Adrenal gland (tissue), 12 donors: ENCODE results near the gene CSNK1A1. TPM values are rescaled to one million over a fixed set of nuclear protein-coding genes. Genes with fewer than 3 reads are reported as not detected.

Source experiments
- DNase-seq, 7 donors: peaks; one replicate each; pipeline ENCODE4 v3.0.0-alpha.2; 2019 to 2020
- H3K27ac ChIP-seq, 5 donors: fragments of 200-600 bp; sonication (generic) in 4 of 5; 1 replicate in 3 of 5; 2 replicates in 2 of 5; pipeline versions ENCODE4 v1.5.1 to v1.8.0; 2016 to 2020; ENCODE audit warnings: mild to moderate bottlenecking in 1 of 5
- H3K27me3 ChIP-seq: fragments of 200-600 bp; 2 replicates; pipeline ENCODE4 v1.8.0; 2021
- H3K36me3 ChIP-seq, 2 donors: fragments of 200-600 bp; replicated peaks in 1 of 2; 1 replicate in 1 of 2; 2 replicates in 1 of 2; pipeline versions ENCODE4 v1.5.1 to v1.8.0; 2018 to 2022
- H3K4me1 ChIP-seq, 2 donors: fragments of 200-600 bp; replicated peaks in 1 of 2; 1 replicate in 1 of 2; 2 replicates in 1 of 2; pipeline versions ENCODE4 v1.5.1 to v1.8.0; 2018 to 2021
- H3K4me3 ChIP-seq, 4 donors: fragments of 200-600 bp; sonication (generic) in 3 of 4; one replicate each; pipeline ENCODE4 v1.5.1; 2016 to 2018
- H3K9me3 ChIP-seq, 3 donors: fragments of 200-600 bp; sonication (generic) in 1 of 3; replicated peaks in 1 of 3; 1 replicate in 2 of 3; 2 replicates in 1 of 3; pipeline versions ENCODE4 v1.5.1 to v1.8.0; 2016 to 2021
- CTCF ChIP-seq, 6 experiments: fragments of 450-650 bp in 4 of 6; fragments of 200-600 bp in 2 of 6; sonication (generic) in 1 of 6; IDR thresholded peaks; 1 replicate in 5 of 6; 2 replicates in 1 of 6; pipeline versions ENCODE4 v1.5.1 to v1.8.0; 2016 to 2021; ENCODE audit warnings: antibody characterized with exemption in 6 of 6, mild to moderate bottlenecking in 2 of 6, moderate library complexity in 1 of 6
- POLR2A ChIP-seq, 2 donors: fragments of 450-650 bp; IDR thresholded peaks; one replicate each; pipeline ENCODE4 v1.6.1; 2017; ENCODE audit warnings: antibody characterized with exemption in 2 of 2, mild to moderate bottlenecking in 2 of 2, moderate library complexity in 1 of 2
- WGBS, 4 donors: extraction: QIAGEN DNeasy Blood & Tissue Kit in 2 of 4; methylation state at CpG; one replicate each; pipeline versions ENCODE4 v1.1.5 to v1.1.7; 2013 to 2017; 5-methylcytosine and 5-hydroxymethylcytosine counted together
- intact Hi-C, 2 donors: fragments of 100-400 bp; cut with DNase I; formaldehyde crosslinking; loops; one replicate each; pipeline versions ENCODE4 v1.14.1 to v1.15.0; 2022 to 2023
- polyA plus RNA-seq, 3 donors: library from polyadenylated mRNA; stranded (reverse); fragments of 200-250 nt in 2 of 3; fragments of 350-450 nt in 1 of 3; fragmentation: Illumina TruSeq in 1 of 3; extraction: RNeasy Lipid Tissue Mini Kit (QIAGEN cat#74804) in 1 of 3; gene quantifications; one replicate each; pipeline ENCODE4 v1.2.3, GENCODE V29; 2013 to 2014
- total RNA-seq, 9 donors: library from RNA; depleted of rRNA in 4 of 9; stranded (reverse); fragments of >200 nt in 4 of 9; fragments of 120-200 nt in 1 of 9; fragmentation: NEBNext Ultra II Directional in 1 of 9; extraction: Animal tissue kit (Norgen Biotek cat#: 25700) in 1 of 9; gene quantifications; one replicate each; pipeline versions ENCODE4 v1.1.0 to v1.2.4, GENCODE V29; 2013 to 2023
- donor health status: healthy with polysubstance abuse.
- donor health status: Bipolar disorder and iron deficiency.
- donor health status: DM: yes; HTN: yes; CAD: no.
- donor health status: DM: no; HTN: no; CAD: no.
- donor health status: DM: no; HTN: no; CAD: no.
- donor health status: DM: yes; HTN: yes; CAD: no.

CSNK1A1 gene
- total and polyA plus RNA-seq, 12 donors: 51.0 to 301 (median 220) TPM

- Histone ChIP-seq H3K27me3 (no peaks in the 10 kb centered on the region), H3K9me3 (no peaks in the 10 kb centered on the region), H3K27ac (no peak overlapping the region), H3K4me1 (no peaks in the 10 kb centered on the region), H3K36me3 (no peaks in the 10 kb centered on the region), H3K4me3 (no peak overlapping the region)
- intact Hi-C loops: no loop called here
- DNase-seq: no peak
- TF ChIP-seq CTCF (IDR thresholded peaks at IDR 0.05) (no peak), POLR2A (IDR thresholded peaks at IDR 0.05) (no peak)
- 75 to 82% (median 80%) methylated on average over 3 of the region's 3 CpGs for WGBS, 4 donors
Observed at GRCh38 chr5:149575131-149575530, 23.9 kb upstream of the CSNK1A1 start.

- TF ChIP-seq POLR2A (IDR thresholded peaks at IDR 0.05) (no peak), CTCF (IDR thresholded peaks at IDR 0.05) (no peak)
- WGBS, 4 donors: 88 to 93% (median 90%) methylated on average over 4 of the region's 4 CpGs
- H3K36me3 ChIP-seq: no peaks in the 10 kb centered on the region
Observed at GRCh38 chr5:149572576-149573231, 21.5 kb upstream of the CSNK1A1 start.

GRCh38 chr5:149572170-149572569 is 20.9 kb upstream of the CSNK1A1 start:
- no peak for DNase-seq
- H3K4me3 ChIP-seq: no peak overlapping the region
- H3K27me3 ChIP-seq: no peaks in the 10 kb centered on the region
- H3K9me3 ChIP-seq: no peaks in the 10 kb centered on the region
- H3K4me1 ChIP-seq: no peaks in the 10 kb centered on the region
- TF ChIP-seq POLR2A (IDR thresholded peaks at IDR 0.05) (no peak), CTCF (IDR thresholded peaks at IDR 0.05) (no peak)
- no peaks in the 10 kb centered on the region for H3K36me3 ChIP-seq
- no peak overlapping the region for H3K27ac ChIP-seq
- intact Hi-C loops: no loop called here

More at GRCh38 chr5:149572576-149573231, 21.5 kb upstream of the CSNK1A1 start:
- Histone ChIP-seq H3K27ac (no peak overlapping the region), H3K27me3 (no peaks in the 10 kb centered on the region), H3K9me3 (no peaks in the 10 kb centered on the region), H3K4me1 (no peaks in the 10 kb centered on the region), H3K4me3 (no peak overlapping the region)
- intact Hi-C loops: no loop called here
- DNase-seq: no peak

- TF ChIP-seq POLR2A (IDR thresholded peaks at IDR 0.05): no peak
- TF ChIP-seq CTCF (IDR thresholded peaks at IDR 0.05): no peak
- peaks cover 6 to 19% of the 10 kb centered on the region in 2 donors for H3K4me1 ChIP-seq
- intact Hi-C loops: loop anchor here in 1 of 2 donors (5.0 to 10.0 kb wide), 3 partner anchors 125 to 432 kb away; no protein-coding TSS in a partner anchor
- H3K27me3 ChIP-seq: no peaks in the 10 kb centered on the region
- H3K27ac ChIP-seq: no peak overlapping the region
- H3K4me3 ChIP-seq: no peak overlapping the region
- no peaks in the 10 kb centered on the region for H3K9me3 ChIP-seq
- no peak for DNase-seq
- H3K36me3 ChIP-seq: no peaks in the 10 kb centered on the region
- WGBS, 4 donors: 79 to 94% (median 87%) methylated on average over 1 of the region's 1 CpG
Observed at GRCh38 chr5:149567226-149567625, 16.0 kb upstream of the CSNK1A1 start.
